Measurements from ENCODE around the gene PWWP2A.

PWWP2A gene

DNA sequence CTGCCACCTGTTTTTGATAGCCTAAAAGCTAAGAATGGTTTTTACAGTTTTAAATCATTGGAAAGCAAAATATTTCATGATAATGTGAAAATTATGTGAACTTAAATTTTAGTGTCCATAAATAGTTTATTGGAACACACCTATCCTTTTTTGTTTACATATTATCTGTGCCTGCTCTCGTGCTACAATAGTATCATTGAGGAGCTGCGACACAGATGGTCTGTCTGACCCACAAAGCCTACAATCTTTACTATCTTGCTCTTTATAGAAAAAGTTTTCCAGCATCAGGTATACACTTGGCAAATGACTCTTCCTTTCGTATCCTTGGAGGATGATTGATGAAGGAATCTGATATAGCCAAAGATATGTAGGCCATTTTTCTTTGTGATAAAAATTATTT, 70.2 kb downstream of the PWWP2A start:
- no peak for TF ChIP-seq CTCF (conservative IDR thresholded peaks at IDR 0.05)
- TF ChIP-seq ZFX (IDR thresholded peaks at IDR 0.05), result no peak
- peak overlapping the region; percentile 63 for H3K27ac ChIP-seq

DNA sequence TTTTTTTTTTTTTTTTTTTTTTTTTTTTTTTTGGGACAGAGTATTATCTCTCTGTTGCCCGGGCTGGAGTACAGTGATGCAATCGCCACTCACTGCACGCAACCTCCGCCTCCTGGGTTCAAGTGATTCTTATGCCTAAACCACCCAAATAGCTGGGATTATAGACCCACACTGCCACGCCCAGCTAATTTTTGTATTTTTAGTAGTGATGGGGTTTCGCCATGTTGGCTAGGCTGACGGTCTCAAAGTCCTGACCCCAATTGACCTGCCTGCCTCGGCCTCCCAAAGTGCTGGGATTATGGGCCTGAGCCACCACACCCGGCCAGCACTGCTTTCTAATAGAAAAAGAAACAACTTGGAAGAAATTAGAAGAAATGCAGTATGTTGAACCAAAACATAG, 71.1 kb downstream of the PWWP2A start:
- no peak for TF ChIP-seq CTCF (conservative IDR thresholded peaks at IDR 0.05)
- no peak for TF ChIP-seq ZFX (IDR thresholded peaks at IDR 0.05)
- peak overlapping the region; percentile 63 for H3K27ac ChIP-seq

DNA sequence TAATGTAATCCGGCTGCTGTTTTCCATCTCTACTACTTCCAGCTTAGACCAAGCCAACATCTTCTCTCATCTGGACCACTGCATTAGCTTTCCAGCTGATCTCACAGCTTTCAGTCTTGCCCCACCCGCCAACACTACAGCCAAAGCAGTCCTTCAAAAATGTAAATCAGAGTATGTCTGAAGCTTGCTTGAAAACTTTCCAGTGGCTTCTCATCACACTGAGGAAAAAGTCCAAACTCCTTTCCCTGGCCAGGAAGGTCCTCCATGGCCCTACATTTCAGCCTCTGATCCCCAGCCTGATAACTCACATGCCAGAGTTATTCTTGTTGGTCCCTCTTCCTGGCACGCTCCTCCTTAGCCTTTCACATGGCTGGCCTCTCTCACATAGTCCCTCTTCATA, 71.8 kb downstream of the PWWP2A start:
- TF ChIP-seq ZFX (IDR thresholded peaks at IDR 0.05) (no peak), CTCF (conservative IDR thresholded peaks at IDR 0.05) (no peak)
- H3K27ac ChIP-seq, result no peak overlapping the region

- TF ChIP-seq ZFX (IDR thresholded peaks at IDR 0.05) (no peak), CTCF (conservative IDR thresholded peaks at IDR 0.05) (no peak)
Observed at GRCh38 chr5:160044967-160045366, 74.3 kb downstream of the PWWP2A start.

GRCh38 chr5:160044391-160044804, 74.9 kb downstream of the PWWP2A start:
- no peak overlapping the region for H3K27ac ChIP-seq
- no peak for TF ChIP-seq ZFX (IDR thresholded peaks at IDR 0.05)
- no peak for TF ChIP-seq CTCF (conservative IDR thresholded peaks at IDR 0.05)

More at GRCh38 chr5:160044967-160045366, 74.3 kb downstream of the PWWP2A start:
- H3K27ac ChIP-seq, result no peak overlapping the region

GRCh38 chr5:160042671-160043070, 76.6 kb downstream of the PWWP2A start:
- TF ChIP-seq CTCF (conservative IDR thresholded peaks at IDR 0.05) (no peak), ZFX (IDR thresholded peaks at IDR 0.05) (no peak)
- no peak overlapping the region for H3K27ac ChIP-seq
